GOT3 (cell line): Measurements from ENCODE around the gene FRMD4A.

Experiments
- DNase-seq: peaks from one replicate; lab custom pipeline; 2025; ENCODE audit warnings: mixed read lengths; lab: John Stamatoyannopoulos, UW

FRMD4A gene

DNA sequence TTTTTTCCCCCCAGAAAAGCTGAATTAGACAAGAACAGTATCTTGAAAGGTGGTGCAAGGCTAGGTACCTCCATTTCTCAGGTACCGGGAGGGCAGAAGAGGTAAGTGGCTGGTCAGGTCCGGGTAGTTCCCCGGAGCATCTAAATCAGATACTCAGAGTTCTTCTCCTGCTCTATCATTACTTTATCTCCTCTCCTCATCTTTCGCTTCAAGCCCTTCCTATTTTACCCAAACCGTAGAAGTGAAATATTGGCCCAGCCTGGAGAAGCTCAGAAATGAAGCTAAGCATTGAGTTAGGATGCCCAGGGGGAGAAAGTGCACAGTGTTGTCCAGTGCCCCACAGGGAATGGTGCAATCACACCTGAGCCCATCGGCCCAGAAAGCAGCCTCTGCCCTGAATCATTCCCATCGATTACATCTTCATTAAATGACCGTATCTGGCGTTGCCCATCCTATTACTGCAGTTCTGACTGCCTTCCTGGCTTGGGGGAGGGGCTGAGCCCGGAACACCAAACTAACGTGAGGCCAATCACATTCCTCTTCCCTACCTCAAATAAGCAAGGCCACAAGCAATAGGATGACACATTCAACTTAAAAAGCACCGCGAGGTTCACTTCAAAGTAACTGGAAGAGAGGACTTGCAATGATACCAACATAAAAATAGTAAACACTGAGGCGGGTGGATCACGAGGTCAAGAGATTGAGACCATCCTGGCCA lies 627.5 kb downstream of the FRMD4A start:
- no peak for DNase-seq

DNA sequence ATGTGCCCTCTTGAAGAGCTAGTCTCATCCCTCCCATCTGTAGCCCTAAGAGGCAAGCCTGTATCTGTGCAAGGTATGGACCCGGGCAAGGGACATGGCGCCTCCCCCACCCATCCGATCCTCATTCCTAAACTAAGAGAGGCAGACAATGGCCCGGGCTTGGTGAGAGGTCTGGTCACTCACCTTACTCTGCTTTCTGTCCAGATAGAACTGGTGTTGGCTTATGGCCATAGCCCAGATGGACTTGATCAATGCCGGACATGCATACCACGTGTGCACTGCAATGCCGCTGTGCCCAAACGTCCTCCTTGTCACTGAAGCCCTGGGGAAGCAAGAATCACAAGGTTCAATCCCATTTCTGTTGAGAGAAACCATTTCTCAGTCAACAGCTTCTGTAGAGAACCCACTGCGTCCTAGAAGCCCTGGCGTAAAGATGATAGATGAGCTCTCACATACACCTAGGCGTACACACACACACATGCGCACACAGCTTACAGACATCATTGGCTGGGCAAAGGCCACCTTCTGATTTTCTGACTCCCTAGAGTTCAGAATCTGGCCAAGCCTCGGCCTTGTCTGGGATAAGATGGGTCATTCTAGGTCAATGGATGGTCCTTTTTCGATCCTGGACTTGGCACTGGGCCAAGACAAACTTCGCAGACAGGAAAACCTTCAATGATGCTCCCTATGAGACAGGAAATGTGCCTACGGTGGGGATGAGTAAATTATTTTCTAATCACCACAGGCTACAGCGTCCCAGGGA lies 629.4 kb downstream of the FRMD4A start:
- DNase-seq = no peak

DNA sequence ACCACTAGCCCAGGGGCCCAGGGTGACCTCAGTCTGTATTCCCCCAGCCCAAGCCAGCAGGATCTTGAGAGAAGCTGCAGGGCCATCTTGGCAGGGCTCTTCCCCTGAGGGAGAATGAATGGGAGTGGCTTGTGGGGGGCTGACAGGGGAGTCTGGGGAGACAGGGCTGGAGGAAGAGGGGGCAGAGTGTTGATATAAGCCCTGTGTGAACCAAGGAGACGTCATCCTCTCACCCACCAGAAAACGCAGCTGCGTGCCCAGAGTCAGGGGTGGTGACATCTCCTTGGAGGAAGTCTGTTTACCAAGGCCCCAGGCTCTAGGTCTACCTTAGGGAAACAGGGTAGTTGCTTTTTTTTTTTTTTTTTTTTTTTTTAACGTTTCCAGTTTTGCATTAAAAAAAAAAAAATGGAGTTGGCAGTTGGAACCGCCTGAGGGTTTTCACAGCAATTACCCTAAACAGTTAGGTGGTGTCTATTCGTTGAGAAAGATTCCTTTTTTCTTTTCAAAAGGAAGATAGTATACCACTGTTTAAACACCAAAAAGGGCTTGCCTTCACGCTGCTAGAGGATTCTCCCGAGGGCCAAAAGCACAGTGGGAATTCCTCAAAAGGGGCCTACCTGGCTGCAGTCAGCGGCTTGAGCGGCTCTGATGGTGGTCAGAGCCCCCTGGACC lies 630.1 kb downstream of the FRMD4A start:
- DNase-seq = no peak

GRCh38 chr10:13699216-13699615 lies 631.5 kb downstream of the FRMD4A start:
- no peak for DNase-seq

- DNase-seq = no peak
Observed at GRCh38 chr10:13698217-13698616, 632.5 kb downstream of the FRMD4A start.

- no peak for DNase-seq
Observed at GRCh38 chr10:13696071-13696470, 634.7 kb downstream of the FRMD4A start.

GRCh38 chr10:13695588-13695987 lies 635.1 kb downstream of the FRMD4A start:
- no peak for DNase-seq

DNA sequence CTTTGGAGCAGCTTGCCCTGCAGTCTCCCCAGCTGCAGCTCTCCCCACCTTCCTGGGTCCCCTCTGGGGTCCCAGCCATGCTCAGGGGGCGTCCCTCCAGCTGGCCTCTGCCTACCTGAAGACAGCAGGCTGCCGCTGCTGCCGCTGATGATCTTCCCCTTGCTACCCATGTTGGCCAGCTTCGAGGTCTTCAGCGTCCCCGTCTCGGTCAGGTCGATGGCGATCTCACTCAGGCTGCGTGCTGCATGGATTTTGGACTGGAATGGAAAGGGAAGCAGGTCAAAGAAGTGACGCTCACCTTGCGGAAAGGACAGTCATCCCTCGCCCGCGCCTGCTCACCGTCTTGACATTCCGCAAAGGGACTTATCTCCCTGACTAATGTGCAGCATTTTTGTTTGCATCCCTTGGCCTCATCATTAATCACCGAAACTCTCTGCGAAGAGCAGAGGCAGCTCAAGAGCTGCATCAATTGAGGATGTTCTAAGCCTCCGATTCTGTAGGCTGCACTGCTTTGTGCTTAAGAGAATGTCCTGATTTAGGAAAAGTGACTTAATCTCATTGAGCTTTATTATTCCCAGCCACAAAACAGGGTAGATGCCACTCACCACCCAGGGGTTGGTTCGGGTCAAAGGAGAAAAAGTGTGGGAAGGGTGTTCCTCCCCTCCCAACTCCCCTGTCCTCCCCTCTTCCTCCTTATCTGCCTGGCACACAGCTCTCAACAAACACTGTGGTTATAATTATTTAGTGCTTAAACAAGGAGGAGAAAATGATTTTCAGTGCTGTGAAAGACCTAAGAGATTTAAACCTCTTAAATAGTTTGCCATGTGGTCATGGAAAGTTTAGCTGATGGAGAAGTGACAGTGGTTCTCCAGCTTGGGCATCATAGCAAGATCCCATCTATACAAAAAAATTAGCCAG lies 636.7 kb downstream of the FRMD4A start:
- no peak for DNase-seq

- no peak for DNase-seq
Observed at GRCh38 chr10:13690281-13690825, 640.4 kb downstream of the FRMD4A start.

GRCh38 chr10:13686331-13686752 lies 644.4 kb downstream of the FRMD4A start:
- no peak for DNase-seq

DNA sequence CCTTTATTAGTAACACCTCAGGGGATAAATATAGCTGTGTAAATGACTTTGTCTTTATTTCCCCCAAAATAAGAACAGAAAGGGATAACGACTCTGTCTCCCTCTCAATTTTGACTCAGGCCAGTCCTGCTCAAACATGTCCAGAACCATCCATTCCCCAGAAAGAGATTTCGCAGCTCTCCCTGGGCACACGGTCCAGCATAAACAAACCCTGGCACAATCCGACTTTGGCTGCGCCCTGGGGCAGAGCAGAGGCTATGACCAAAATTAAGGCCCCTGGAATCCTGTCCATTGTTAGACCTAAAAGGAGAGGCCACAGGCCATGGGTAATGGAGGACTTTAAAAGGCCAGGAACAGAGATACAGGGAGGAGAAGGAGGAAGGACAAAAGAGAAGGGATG lies 644.8 kb downstream of the FRMD4A start:
- DNase-seq = no peak

- DNase-seq = no peak
Observed at GRCh38 chr10:13684806-13685482, 645.8 kb downstream of the FRMD4A start.

DNA sequence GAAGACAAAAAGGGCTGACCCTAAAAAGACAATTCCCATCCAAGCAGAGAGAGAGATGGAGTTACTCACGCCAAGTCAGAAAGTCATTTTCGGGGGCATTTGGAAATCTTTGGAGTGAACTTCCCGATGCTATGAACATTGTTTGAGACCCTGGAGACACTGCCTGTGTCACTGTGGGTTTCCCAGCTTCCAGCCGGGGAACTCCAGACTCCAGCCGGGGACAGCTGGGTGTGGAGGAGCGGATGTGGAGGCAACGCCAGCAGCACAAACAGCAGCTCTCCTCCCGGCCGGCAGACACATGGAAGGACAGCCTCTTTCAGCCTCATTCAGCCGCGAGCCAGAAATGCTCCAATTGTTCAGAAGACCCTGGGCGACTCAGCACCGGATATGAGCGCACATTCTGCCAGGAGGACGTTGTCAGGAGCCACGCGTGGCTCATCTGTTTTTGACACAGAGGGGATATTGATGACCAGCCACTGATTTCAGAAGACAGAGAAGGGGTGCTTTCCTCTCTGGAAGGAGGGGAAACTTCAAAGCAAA lies 646.4 kb downstream of the FRMD4A start:
- DNase-seq = no peak

- no peak for DNase-seq
Observed at GRCh38 chr10:13683017-13683416, 647.7 kb downstream of the FRMD4A start.

- no peak for DNase-seq
Observed at GRCh38 chr10:13681960-13682359, 648.8 kb downstream of the FRMD4A start.

DNA sequence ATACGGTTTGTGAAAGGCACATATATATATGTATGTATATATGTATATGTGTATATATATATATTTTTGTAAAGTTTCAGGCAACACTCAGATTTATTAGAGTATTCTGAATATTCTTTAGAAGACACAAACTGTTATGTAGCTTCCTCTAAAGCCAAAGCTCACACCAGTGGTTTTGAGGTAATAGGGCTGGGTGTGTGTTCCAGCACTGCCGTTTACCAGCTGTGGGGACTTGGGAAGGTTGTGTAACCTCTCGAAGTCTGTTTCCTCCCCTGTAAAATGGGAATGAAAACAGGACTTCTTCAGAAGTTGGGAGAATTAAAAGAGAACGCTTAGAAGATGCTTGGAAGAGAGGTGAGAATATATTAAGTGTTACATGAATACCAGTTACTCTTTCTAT lies 649.2 kb downstream of the FRMD4A start:
- DNase-seq = no peak

GRCh38 chr10:13681095-13681494 lies 649.6 kb downstream of the FRMD4A start:
- no peak for DNase-seq

DNA sequence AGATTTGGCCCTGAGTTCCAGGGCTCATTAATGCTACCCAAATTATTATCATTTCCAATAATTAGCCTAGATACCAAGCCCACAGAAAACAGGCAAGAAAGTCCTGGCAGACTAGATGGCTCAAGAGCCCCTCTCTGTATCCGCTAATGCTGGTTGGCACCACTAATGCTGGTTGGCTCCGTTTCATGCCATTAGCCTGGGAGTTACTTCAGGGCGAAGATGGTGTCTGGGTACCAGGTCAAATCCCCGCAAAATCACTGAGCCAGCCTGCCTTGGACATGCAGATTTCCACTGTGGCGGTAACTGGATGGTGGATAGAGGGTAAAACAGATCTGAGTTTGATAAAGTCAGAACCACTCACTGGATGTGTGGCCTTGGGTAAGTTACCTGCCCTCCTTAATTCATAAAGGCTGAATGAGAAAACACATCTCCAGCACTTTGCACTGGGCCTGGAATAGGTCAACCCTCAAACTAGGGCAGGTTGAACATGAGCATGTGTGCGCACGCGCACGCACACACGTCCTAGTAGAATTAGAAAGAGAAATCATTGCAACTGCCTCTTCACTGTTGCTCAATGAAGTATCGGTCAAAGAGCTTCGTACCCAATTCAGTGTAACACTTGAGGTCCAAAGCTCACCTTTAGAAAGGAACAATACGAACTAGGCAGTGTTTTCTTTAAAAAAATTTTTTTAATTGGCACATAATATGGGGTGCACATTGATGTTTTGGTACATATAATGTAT lies 652.5 kb downstream of the FRMD4A start:
- DNase-seq = no peak

- no peak for DNase-seq
Observed at GRCh38 chr10:13674645-13675588, 655.8 kb downstream of the FRMD4A start.
